ENCODE data around the gene ZNF362.

GRCh38 chr1:33305016-33305415, 48.7 kb downstream of the ZNF362 start:
- TF ChIP-seq, protein P1, sequence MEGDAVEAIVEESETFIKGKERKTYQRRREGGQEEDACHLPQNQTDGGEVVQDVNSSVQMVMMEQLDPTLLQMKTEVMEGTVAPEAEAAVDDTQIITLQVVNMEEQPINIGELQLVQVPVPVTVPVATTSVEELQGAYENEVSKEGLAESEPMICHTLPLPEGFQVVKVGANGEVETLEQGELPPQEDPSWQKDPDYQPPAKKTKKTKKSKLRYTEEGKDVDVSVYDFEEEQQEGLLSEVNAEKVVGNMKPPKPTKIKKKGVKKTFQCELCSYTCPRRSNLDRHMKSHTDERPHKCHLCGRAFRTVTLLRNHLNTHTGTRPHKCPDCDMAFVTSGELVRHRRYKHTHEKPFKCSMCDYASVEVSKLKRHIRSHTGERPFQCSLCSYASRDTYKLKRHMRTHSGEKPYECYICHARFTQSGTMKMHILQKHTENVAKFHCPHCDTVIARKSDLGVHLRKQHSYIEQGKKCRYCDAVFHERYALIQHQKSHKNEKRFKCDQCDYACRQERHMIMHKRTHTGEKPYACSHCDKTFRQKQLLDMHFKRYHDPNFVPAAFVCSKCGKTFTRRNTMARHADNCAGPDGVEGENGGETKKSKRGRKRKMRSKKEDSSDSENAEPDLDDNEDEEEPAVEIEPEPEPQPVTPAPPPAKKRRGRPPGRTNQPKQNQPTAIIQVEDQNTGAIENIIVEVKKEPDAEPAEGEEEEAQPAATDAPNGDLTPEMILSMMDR (conservative IDR thresholded peaks at IDR 0.05; ENCODE audit: low read depth, low read length) = no peak
- TF ChIP-seq EZH2 (IDR thresholded peaks at IDR 0.05; ENCODE audit: low read length, unreplicated experiment) = no peak
- no peak for TF ChIP-seq EZH2phosphoT487 (IDR thresholded peaks at IDR 0.05; ENCODE audit: borderline replicate concordance, low read length)
